Testis (tissue), 3 donors: Measurements from ENCODE around the gene MAML3. TPM values are rescaled to one million over a fixed set of nuclear protein-coding genes. Genes with fewer than 3 reads are reported as not detected.

ENCODE experiments used
- DNase-seq: peaks from one replicate; pipeline ENCODE4 v3.0.0-alpha.2; 2019
- H3K27ac ChIP-seq, 2 donors: fragments of 200-600 bp; sonication (generic); one replicate each; pipeline ENCODE4 v1.5.1; 2019
- H3K27me3 ChIP-seq: fragments of 200-600 bp; sonication (generic); one replicate; pipeline ENCODE4 v1.5.1; 2019
- H3K36me3 ChIP-seq: fragments of 200-600 bp; sonication (generic); one replicate; pipeline ENCODE4 v1.5.1; 2017; ENCODE audit warnings: low read depth; ENCODE audit errors: missing control alignments
- H3K4me1 ChIP-seq: fragments of 200-600 bp; sonication (generic); one replicate; pipeline ENCODE4 v1.5.1; 2019
- H3K4me3 ChIP-seq, 2 donors: fragments of 200-600 bp; sonication (generic); one replicate each; pipeline ENCODE4 v1.5.1; 2017 to 2019
- H3K9me3 ChIP-seq: fragments of 200-600 bp; sonication (generic); one replicate; pipeline ENCODE4 v1.5.1; 2017
- POLR2A ChIP-seq: fragments of 450-650 bp; IDR thresholded peaks from one replicate; pipeline ENCODE4 v1.6.1; 2017; ENCODE audit warnings: antibody characterized with exemption, mild to moderate bottlenecking, moderate library complexity
- WGBS, 2 donors: methylation state at CpG; one replicate each; pipeline ENCODE4 v1.1.5; 2018; 5-methylcytosine and 5-hydroxymethylcytosine counted together
- intact Hi-C: fragments of 100-400 bp; cut with DNase I; formaldehyde crosslinking; loops from one replicate; pipeline ENCODE4 v1.15.1; 2023; ENCODE audit warnings: low total_unique reads
- polyA plus RNA-seq: library from polyadenylated mRNA; stranded (reverse); fragments of 350-450 nt; fragmentation: Illumina TruSeq; extraction: RNeasy Lipid Tissue Mini Kit (QIAGEN cat#74804); gene quantifications from one replicate; pipeline ENCODE4 v1.2.3, GENCODE V29; 2014; ENCODE audit warnings: low read depth, low replicate concordance; ENCODE audit not compliant: insufficient read depth
- total RNA-seq, 2 donors: library from RNA; depleted of rRNA; stranded (reverse); fragments of >200 nt; gene quantifications; one replicate each; pipeline ENCODE4 v1.2.3, GENCODE V29; 2016
- TF ChIP-seq, protein P1 (sequence below), 3 experiments: fragments of 450-650 bp in 2 of 3; fragments of 200-600 bp in 1 of 3; sonication (generic) in 1 of 3; IDR thresholded peaks; one replicate each; pipeline ENCODE4 v1.5.1; 2016 to 2019; ENCODE audit warnings: antibody characterized with exemption in 3 of 3, mild to moderate bottlenecking in 2 of 3, moderate library complexity in 1 of 3

The MAML3 gene
- total and polyA plus RNA-seq, 3 donors from 2014 or later = 7.6 to 21.2 (median 18.8) TPM

DNA sequence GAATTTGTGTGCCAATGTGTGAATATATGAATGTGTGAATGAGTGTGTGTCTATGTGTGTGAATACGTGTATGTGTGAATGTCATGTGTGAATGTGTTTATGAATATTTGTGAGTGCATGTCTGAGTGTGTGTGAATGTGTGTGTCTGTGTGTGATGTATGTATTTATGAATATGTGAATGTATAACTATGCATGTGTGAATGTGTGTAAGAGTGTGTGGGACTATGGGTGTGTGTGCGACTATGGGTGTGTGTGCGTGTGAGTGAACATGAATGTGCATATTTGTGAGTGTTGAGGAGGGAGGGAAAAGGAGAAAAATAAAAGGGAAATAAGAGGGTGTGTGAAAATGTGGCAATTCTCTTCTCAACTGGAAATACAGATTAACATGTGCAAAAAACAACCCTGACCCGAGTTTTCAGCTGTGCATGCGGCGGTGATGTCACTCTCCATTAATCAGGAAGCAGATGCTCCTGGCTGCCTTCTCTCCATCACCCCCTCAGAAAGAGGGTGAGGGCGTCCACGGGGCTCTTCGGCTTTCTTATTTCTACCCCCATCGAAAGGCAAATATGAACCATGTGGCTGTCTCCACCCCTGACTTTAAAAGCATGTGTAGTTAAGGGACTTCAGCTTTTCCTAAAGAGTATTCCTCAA, 219.8 kb downstream of the MAML3 start:
- no peaks in the 10 kb centered on the region for H3K9me3 ChIP-seq
- H3K27me3 ChIP-seq = no peaks in the 10 kb centered on the region
- intact Hi-C loops = no loop called here
- WGBS, 2 donors = 67 to 68% methylated on average over 10 of the region's 10 CpGs
- TF ChIP-seq, protein P1, sequence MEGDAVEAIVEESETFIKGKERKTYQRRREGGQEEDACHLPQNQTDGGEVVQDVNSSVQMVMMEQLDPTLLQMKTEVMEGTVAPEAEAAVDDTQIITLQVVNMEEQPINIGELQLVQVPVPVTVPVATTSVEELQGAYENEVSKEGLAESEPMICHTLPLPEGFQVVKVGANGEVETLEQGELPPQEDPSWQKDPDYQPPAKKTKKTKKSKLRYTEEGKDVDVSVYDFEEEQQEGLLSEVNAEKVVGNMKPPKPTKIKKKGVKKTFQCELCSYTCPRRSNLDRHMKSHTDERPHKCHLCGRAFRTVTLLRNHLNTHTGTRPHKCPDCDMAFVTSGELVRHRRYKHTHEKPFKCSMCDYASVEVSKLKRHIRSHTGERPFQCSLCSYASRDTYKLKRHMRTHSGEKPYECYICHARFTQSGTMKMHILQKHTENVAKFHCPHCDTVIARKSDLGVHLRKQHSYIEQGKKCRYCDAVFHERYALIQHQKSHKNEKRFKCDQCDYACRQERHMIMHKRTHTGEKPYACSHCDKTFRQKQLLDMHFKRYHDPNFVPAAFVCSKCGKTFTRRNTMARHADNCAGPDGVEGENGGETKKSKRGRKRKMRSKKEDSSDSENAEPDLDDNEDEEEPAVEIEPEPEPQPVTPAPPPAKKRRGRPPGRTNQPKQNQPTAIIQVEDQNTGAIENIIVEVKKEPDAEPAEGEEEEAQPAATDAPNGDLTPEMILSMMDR (IDR thresholded peaks at IDR 0.05) = no peak
- TF ChIP-seq POLR2A = no peak
- no peak overlapping the region for H3K27ac ChIP-seq
- H3K4me1 ChIP-seq = no peaks in the 10 kb centered on the region
- H3K36me3 ChIP-seq = no peaks in the 10 kb centered on the region
- no peak overlapping the region for H3K4me3 ChIP-seq
- DNase-seq = no peak

DNA sequence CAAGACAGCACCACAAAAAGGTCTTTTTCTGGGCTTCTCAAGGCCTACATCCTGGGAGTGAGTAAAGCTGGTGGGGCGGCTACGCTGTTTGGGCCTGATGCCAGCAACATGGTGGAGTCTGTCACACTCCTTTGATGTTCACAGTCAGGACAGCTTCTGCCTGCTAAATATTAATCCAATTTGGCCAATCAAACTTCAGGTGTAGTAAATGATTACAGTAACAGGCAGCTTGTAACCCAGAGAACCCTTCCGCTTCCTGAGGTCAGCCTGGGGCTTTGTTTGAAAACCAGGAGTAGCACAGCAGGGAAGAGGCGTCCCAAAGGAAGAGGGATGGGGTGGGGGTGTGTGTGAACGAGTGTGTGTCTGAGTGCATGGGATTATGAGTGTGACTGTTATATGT, 220.4 kb downstream of the MAML3 start:
- Histone ChIP-seq H3K27ac (no peak overlapping the region), H3K9me3 (no peaks in the 10 kb centered on the region), H3K4me1 (no peaks in the 10 kb centered on the region), H3K36me3 (no peaks in the 10 kb centered on the region), H3K27me3 (no peaks in the 10 kb centered on the region), H3K4me3 (no peak overlapping the region)
- no peak for DNase-seq
- 86 to 89% methylated on average over 5 of the region's 5 CpGs for WGBS, 2 donors
- intact Hi-C loops = no loop called here
- TF ChIP-seq, protein P1 (IDR thresholded peaks at IDR 0.05) = no peak
- no peak for TF ChIP-seq POLR2A

DNA sequence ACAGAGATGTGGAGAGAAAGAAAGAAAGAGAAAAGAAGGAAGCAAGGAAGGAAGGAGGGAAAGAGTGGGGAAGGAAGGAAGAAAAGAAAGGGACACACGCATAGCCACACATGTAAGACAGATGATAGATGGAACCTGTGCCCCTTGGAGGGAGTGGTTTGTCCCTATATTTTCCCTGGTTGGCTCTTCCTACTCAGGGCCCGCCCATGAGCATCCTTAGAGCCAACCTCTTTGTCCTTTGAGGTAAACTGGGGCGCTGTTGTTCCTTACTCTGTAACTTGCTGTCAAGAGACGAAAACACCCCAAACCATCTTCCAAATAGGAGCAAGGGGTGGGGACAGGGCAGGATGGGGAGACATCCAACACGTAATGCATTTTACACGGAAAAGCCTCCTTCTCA, 220.9 kb downstream of the MAML3 start:
- intact Hi-C loops = no loop called here
- H3K27me3 ChIP-seq = no peaks in the 10 kb centered on the region
- no peaks in the 10 kb centered on the region for H3K4me1 ChIP-seq
- H3K4me3 ChIP-seq = no peak overlapping the region
- H3K27ac ChIP-seq = no peak overlapping the region
- TF ChIP-seq, protein P1 (IDR thresholded peaks at IDR 0.05) = no peak
- TF ChIP-seq POLR2A = no peak
- H3K9me3 ChIP-seq = no peaks in the 10 kb centered on the region
- no peak for DNase-seq
- H3K36me3 ChIP-seq = no peaks in the 10 kb centered on the region
- 94 to 97% methylated on average over 6 of the region's 6 CpGs for WGBS, 2 donors

DNA sequence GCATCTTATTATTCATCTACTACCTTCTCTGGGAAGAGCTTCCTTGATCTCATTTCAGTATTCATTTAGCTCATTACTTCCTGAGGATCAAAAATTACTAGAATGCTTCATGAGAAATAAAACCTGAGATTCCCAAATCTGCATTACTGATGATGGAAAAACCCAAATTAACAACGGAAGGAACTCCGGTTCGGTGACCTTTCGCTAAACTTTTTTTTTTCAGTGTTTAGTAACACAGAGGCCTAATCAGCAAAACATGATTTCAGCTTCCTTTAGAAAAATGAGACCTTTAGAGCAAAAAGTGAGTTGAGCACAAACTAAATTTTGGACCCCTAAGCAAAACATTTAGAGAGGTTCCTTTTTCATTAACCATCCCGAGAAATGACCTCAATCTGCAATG, 229.2 kb downstream of the MAML3 start:
- no peak overlapping the region for H3K4me3 ChIP-seq
- H3K27me3 ChIP-seq = no peaks in the 10 kb centered on the region
- no peaks in the 10 kb centered on the region for H3K36me3 ChIP-seq
- intact Hi-C loops = no loop called here
- WGBS, 2 donors = 68 to 72% methylated on average over 5 of the region's 5 CpGs
- peaks cover 21% of the 10 kb centered on the region for H3K4me1 ChIP-seq
- no peak overlapping the region for H3K27ac ChIP-seq
- H3K9me3 ChIP-seq = no peaks in the 10 kb centered on the region
- DNase-seq = no peak
- no peak for TF ChIP-seq POLR2A
- TF ChIP-seq, protein P1 (IDR thresholded peaks at IDR 0.05) = no peak

DNA sequence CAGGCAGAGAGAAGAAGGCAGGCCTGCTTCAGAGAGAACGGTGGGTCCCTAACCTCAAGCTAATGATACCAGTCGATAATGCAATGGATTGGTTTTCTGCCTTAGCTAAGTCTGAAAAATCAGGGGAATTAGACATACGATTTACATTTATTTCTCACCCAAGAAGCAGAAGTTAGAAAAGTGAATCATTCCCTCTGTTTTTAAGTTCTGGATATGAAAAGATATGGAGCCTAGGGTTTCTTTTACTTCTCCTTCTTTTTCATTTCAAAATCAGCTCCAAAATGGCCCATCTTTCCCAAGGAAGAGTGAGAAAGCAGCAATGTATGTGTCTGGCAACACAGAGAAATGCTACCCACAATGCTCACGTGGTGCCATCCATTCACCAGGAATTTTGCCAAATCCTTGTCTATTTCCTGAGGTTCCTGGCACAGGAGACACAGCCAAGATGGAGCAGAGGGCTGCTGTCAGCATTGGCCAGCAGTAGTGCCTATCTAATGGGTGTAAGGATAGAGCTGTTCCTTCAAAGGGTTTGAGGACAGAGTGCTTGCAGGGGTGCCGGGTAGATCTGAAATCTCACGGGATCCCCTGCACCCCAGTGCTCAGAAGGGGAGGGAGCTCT, 231.5 kb downstream of the MAML3 start:
- no peaks in the 10 kb centered on the region for H3K36me3 ChIP-seq
- peaks cover 38% of the 10 kb centered on the region for H3K4me1 ChIP-seq
- no peak overlapping the region for H3K27ac ChIP-seq
- intact Hi-C loops = no loop called here
- 76 to 83% methylated on average over 6 of the region's 6 CpGs for WGBS, 2 donors
- no peaks in the 10 kb centered on the region for H3K9me3 ChIP-seq
- no peaks in the 10 kb centered on the region for H3K27me3 ChIP-seq
- TF ChIP-seq, protein P1 (IDR thresholded peaks at IDR 0.05) = no peak
- no peak for TF ChIP-seq POLR2A
- no peak overlapping the region for H3K4me3 ChIP-seq
- DNase-seq = no peak
